H9 (cell line): ENCODE data around the gene AGT. TPM values are rescaled to one million over a fixed set of nuclear protein-coding genes. Genes with fewer than 3 reads are reported as not detected.

ENCODE experiments used
- DNase-seq: peaks from one replicate; pipeline ENCODE4 v3.0.0-alpha.2; 2017
- H2AFZ ChIP-seq: one replicate; pipeline ENCODE4 v1.6.1; 2013; ENCODE audit warnings: mild to moderate bottlenecking, low read length, control low read depth, moderate library complexity
- H2AK5ac ChIP-seq: 2 replicates; pipeline ENCODE4 v1.6.1; 2013; ENCODE audit warnings: low read length, control low read depth, mixed read lengths; ENCODE audit not compliant: insufficient read length
- H2BK120ac ChIP-seq: one replicate; pipeline ENCODE4 v1.6.1; 2013; ENCODE audit warnings: low read depth, mild to moderate bottlenecking, low read length, control low read depth, inconsistent platforms; ENCODE audit not compliant: poor library complexity, severe bottlenecking
- H2BK12ac ChIP-seq: 2 replicates; pipeline ENCODE4 v1.6.1; 2013; ENCODE audit warnings: low read length, control low read depth, mixed read lengths, low read depth; ENCODE audit not compliant: insufficient read length
- H2BK15ac ChIP-seq: 2 replicates; pipeline ENCODE4 v1.6.1; 2013; ENCODE audit warnings: low read depth, low read length, control low read depth
- H2BK20ac ChIP-seq: one replicate; pipeline ENCODE4 v1.6.1; 2013; ENCODE audit warnings: low read depth, mild to moderate bottlenecking, low read length, control low read depth, inconsistent platforms; ENCODE audit not compliant: poor library complexity, severe bottlenecking
- H2BK5ac ChIP-seq: 2 replicates; pipeline ENCODE4 v1.6.1; 2013; ENCODE audit warnings: low read length, control low read depth, mixed read lengths; ENCODE audit not compliant: insufficient read length
- H3K14ac ChIP-seq: 2 replicates; pipeline ENCODE4 v1.6.1; 2013; ENCODE audit warnings: low read length, control low read depth; ENCODE audit not compliant: insufficient read depth
- H3K18ac ChIP-seq: 2 replicates; pipeline ENCODE4 v1.6.1; 2013; ENCODE audit warnings: low read depth, mild to moderate bottlenecking, mixed read lengths, low read length, control low read depth; ENCODE audit not compliant: insufficient read length
- H3K23ac ChIP-seq: 2 replicates; pipeline ENCODE4 v1.6.1; 2013; ENCODE audit warnings: low read length, control low read depth, mixed read lengths, low read depth; ENCODE audit not compliant: insufficient read length
- H3K23me2 ChIP-seq: 2 replicates; pipeline ENCODE4 v1.6.1; 2013; ENCODE audit warnings: low read depth, mild to moderate bottlenecking, mixed read lengths, low read length, control low read depth; ENCODE audit not compliant: insufficient read length, poor library complexity, severe bottlenecking
- H3K27ac ChIP-seq: 2 replicates; pipeline ENCODE4 v1.5.1; 2013; ENCODE audit warnings: low read length, control low read depth, mixed read lengths, low read depth; ENCODE audit not compliant: insufficient read length
- H3K27me3 ChIP-seq: 2 replicates; pipeline ENCODE4 v1.6.1; 2013; ENCODE audit warnings: low read length, control low read depth, inconsistent platforms; ENCODE audit not compliant: insufficient read depth
- H3K4ac ChIP-seq: 2 replicates; pipeline ENCODE4 v1.6.1; 2013; ENCODE audit warnings: low read depth, mild to moderate bottlenecking, control low read depth, inconsistent platforms, low read length, moderate library complexity
- H3K4me1 ChIP-seq: 2 replicates; pipeline ENCODE4 v1.6.1; 2013; ENCODE audit warnings: low read length, control low read depth, inconsistent platforms; ENCODE audit not compliant: insufficient read depth
- H3K4me2 ChIP-seq: 2 replicates; pipeline ENCODE4 v1.6.1; 2013; ENCODE audit warnings: low read length, control low read depth, mixed read lengths; ENCODE audit not compliant: insufficient read length, insufficient read depth
- H3K56ac ChIP-seq: 2 replicates; pipeline ENCODE4 v1.6.1; 2013; ENCODE audit warnings: low read depth, mild to moderate bottlenecking, mixed read lengths, low read length, control low read depth; ENCODE audit not compliant: insufficient read length
- H3K79me1 ChIP-seq: 2 replicates; pipeline ENCODE4 v1.6.1; 2013; ENCODE audit warnings: low read depth, mild to moderate bottlenecking, moderate library complexity, low read length, control low read depth, inconsistent platforms; ENCODE audit not compliant: insufficient read depth, poor library complexity, severe bottlenecking
- H3K79me2 ChIP-seq: 2 replicates; pipeline ENCODE4 v1.6.1; 2013; ENCODE audit warnings: low read length, control low read depth, inconsistent platforms; ENCODE audit not compliant: insufficient read depth
- H3K9ac ChIP-seq: 2 replicates; pipeline ENCODE4 v1.6.1; 2013; ENCODE audit warnings: low read length, control low read depth, mixed read lengths; ENCODE audit not compliant: insufficient read length; ENCODE audit errors: extremely low read depth
- H3K9me3 ChIP-seq: one replicate; pipeline ENCODE4 v1.6.1; 2013; ENCODE audit warnings: low read depth, low read length, inconsistent platforms; ENCODE audit not compliant: control insufficient read depth
- H3T11ph ChIP-seq: one replicate; pipeline ENCODE4 v1.6.1; 2013; ENCODE audit warnings: mild to moderate bottlenecking, low read length, control low read depth, inconsistent platforms
- H4K20me1 ChIP-seq: one replicate; pipeline ENCODE4 v1.6.1; 2013; ENCODE audit not compliant: control insufficient read depth, insufficient read length, insufficient read depth
- H4K5ac ChIP-seq: 2 replicates; pipeline ENCODE4 v1.6.1; 2013; ENCODE audit warnings: low read depth, mild to moderate bottlenecking, mixed read lengths, low read length, control low read depth; ENCODE audit not compliant: insufficient read length
- H4K8ac ChIP-seq: replicated peaks from 2 replicates; pipeline ENCODE4 v1.6.1; 2013; ENCODE audit warnings: low read length, control low read depth, mixed read lengths, low read depth; ENCODE audit not compliant: insufficient read length
- H4K91ac ChIP-seq: 2 replicates; pipeline ENCODE4 v1.6.1; 2013; ENCODE audit warnings: low read depth, mild to moderate bottlenecking, moderate library complexity, mixed read lengths, low read length, control low read depth; ENCODE audit not compliant: insufficient read length
- H3K27ac Mint-ChIP-seq, 3 experiments: 2 replicates in 2 of 3; 3 replicates in 1 of 3; pipeline ENCODE4 v1.8.0; 2020 to 2021; ENCODE audit warnings: mixed read lengths in 3 of 3, mild to moderate bottlenecking in 1 of 3, moderate library complexity in 1 of 3
- H3K27me3 Mint-ChIP-seq: 2 replicates; pipeline ENCODE4 v1.8.0; 2021; ENCODE audit warnings: low read depth, mild to moderate bottlenecking, moderate library complexity, mixed read lengths
- H3K36me3 Mint-ChIP-seq, 3 experiments: 2 replicates in 2 of 3; 3 replicates in 1 of 3; pipeline ENCODE4 v1.8.0; 2020 to 2021; ENCODE audit warnings: low read depth in 3 of 3, mixed read lengths in 3 of 3; ENCODE audit not compliant: insufficient read depth in 1 of 3
- H3K4me1 Mint-ChIP-seq, 2 experiments: 2 replicates each; pipeline ENCODE4 v1.8.0; 2020; ENCODE audit warnings: mixed read lengths in 2 of 2
- H3K4me3 Mint-ChIP-seq, 2 experiments: 2 replicates in 1 of 2; 3 replicates in 1 of 2; pipeline ENCODE4 v1.8.0; 2020 to 2021; ENCODE audit warnings: mild to moderate bottlenecking in 2 of 2, mixed read lengths in 2 of 2, moderate library complexity in 1 of 2
- H3K9me3 Mint-ChIP-seq, 2 experiments: 2 replicates in 1 of 2; 3 replicates in 1 of 2; pipeline ENCODE4 v1.8.0; 2020; ENCODE audit warnings: mild to moderate bottlenecking in 2 of 2, mixed read lengths in 2 of 2, moderate library complexity in 1 of 2
- WGBS: extraction: QIAGEN DNeasy Blood & Tissue Kit; methylation state at CpG from one replicate; pipeline ENCODE4 v1.1.7; 2013; ENCODE audit warnings: missing lambda C conversion rate, low lambda C conversion rate, mixed read lengths; ENCODE audit not compliant: insufficient read length; ENCODE audit errors: extremely low coverage; 5-methylcytosine and 5-hydroxymethylcytosine counted together
- total RNA-seq: library from RNA; stranded (reverse); gene quantifications from 2 replicates; pipeline ENCODE4 v1.2.1, GENCODE V29; 2021
- TF ChIP-seq, protein P1 (sequence below): fragments of 200-600 bp; sonication (generic); conservative IDR thresholded peaks from 3 replicates; pipeline ENCODE4 v1.8.0; 2021; ENCODE audit warnings: antibody characterized with exemption, mild to moderate bottlenecking

Gene AGT
- total RNA-seq, 1 experiment from 2014 or later, result not detected

DNA sequence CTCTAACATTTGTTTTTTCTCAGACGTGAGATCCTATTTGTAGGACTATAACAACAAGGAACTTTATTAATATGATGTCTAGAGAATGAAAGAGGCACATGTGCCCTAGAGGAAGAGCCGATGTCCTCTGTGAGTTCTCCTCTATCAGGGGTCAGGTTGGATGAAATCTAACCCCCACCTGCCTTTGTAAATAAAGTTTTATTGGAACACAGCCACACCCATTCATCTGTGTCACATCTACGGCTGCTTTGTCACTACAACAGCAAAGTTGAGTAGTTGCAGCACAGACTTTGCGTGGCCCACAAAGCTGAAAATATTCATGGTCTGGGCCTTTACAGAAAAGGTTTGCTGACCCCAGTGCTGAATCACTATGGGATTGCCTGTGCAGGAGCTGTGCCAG is 32.7 kb upstream of the AGT start:
- H4K20me1 ChIP-seq, result no peaks in the 10 kb centered on the region
- H3K18ac ChIP-seq, result no peak overlapping the region
- WGBS, result no CpG with 5 or more reads among the region's 4 CpGs
- no peak overlapping the region for H2BK5ac ChIP-seq
- no peaks in the 10 kb centered on the region for H3K23me2 ChIP-seq
- no peak overlapping the region for H3K23ac ChIP-seq
- H2BK12ac ChIP-seq, result no peak overlapping the region
- no peaks in the 10 kb centered on the region for H3K27me3 ChIP-seq
- Mint-ChIP-seq H3K27me3 (peaks cover 9% of the 10 kb centered on the region), H3K27ac (no peak overlapping the region), H3K9me3 (no peaks in the 10 kb centered on the region), H3K4me3 (no peak overlapping the region), H3K4me1 (peaks cover 33 to 50% of the 10 kb centered on the region in 2 experiments), H3K36me3 (no peaks in the 10 kb centered on the region; a peak in 1 of 7 replicates)
- no peak overlapping the region for H2BK15ac ChIP-seq
- no peak overlapping the region for H3K56ac ChIP-seq
- H3K4me1 ChIP-seq, result no peaks in the 10 kb centered on the region; the same call in 1 of the 2 replicates
- no peak overlapping the region for H3T11ph ChIP-seq
- no peaks in the 10 kb centered on the region for H3K79me2 ChIP-seq
- H3K9ac ChIP-seq, result no peak overlapping the region
- H3K27ac ChIP-seq, result no peak overlapping the region
- H4K8ac ChIP-seq, result no peak overlapping the region
- no peak overlapping the region for H4K5ac ChIP-seq
- TF ChIP-seq, protein P1, sequence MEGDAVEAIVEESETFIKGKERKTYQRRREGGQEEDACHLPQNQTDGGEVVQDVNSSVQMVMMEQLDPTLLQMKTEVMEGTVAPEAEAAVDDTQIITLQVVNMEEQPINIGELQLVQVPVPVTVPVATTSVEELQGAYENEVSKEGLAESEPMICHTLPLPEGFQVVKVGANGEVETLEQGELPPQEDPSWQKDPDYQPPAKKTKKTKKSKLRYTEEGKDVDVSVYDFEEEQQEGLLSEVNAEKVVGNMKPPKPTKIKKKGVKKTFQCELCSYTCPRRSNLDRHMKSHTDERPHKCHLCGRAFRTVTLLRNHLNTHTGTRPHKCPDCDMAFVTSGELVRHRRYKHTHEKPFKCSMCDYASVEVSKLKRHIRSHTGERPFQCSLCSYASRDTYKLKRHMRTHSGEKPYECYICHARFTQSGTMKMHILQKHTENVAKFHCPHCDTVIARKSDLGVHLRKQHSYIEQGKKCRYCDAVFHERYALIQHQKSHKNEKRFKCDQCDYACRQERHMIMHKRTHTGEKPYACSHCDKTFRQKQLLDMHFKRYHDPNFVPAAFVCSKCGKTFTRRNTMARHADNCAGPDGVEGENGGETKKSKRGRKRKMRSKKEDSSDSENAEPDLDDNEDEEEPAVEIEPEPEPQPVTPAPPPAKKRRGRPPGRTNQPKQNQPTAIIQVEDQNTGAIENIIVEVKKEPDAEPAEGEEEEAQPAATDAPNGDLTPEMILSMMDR, result no peak
- DNase-seq, result no peak
- no peak overlapping the region for H2AFZ ChIP-seq
- H2BK20ac ChIP-seq, result no peak overlapping the region
- H3K79me1 ChIP-seq, result no peaks in the 10 kb centered on the region
- H3K4ac ChIP-seq, result no peak overlapping the region
- H3K4me2 ChIP-seq, result no peak overlapping the region
- H3K9me3 ChIP-seq, result no peaks in the 10 kb centered on the region
- H2BK120ac ChIP-seq, result no peak overlapping the region
- H2AK5ac ChIP-seq, result no peak overlapping the region
- no peak overlapping the region for H3K14ac ChIP-seq
- H4K91ac ChIP-seq, result no peak overlapping the region
